GM11168 (cell line): ENCODE measurements around the gene SYNDIG1.
"Not testable (repeated sequence)": the region's sequence is repeated elsewhere in the genome, so short reads cannot be mapped to it uniquely, and the experiment has no call there.

ENCODE experiments used
- in situ Hi-C: fragments of 300-500 bp; cut with MboI; formaldehyde crosslinking; loops from one replicate; pipeline ENCODE4 v1.12.0; 2022; ENCODE audit warnings: low sequenced_read_pairs; ENCODE audit not compliant: unreplicated experiment

The SYNDIG1 gene

DNA sequence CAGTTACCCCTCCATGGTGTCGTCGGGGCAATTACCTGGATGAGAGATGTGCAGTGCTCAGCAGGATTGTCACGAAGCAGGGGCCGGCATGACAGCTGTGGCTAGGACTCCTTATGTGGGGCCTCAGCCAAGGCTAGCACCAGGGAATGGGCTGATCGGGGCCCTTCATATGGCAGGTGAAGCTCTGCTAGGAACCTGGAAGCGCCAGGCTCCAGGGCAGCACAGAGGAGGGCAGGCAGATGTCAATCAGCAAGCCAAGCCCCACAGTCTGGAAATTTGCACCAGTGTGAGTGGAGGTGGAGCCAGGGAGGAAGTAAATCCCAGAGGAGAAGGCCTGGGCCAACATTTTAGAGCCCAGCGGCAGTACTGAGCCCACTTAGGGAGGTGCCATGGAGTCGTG, 21.2 kb downstream of the SYNDIG1 start:
- in situ Hi-C loops = no loop called here

DNA sequence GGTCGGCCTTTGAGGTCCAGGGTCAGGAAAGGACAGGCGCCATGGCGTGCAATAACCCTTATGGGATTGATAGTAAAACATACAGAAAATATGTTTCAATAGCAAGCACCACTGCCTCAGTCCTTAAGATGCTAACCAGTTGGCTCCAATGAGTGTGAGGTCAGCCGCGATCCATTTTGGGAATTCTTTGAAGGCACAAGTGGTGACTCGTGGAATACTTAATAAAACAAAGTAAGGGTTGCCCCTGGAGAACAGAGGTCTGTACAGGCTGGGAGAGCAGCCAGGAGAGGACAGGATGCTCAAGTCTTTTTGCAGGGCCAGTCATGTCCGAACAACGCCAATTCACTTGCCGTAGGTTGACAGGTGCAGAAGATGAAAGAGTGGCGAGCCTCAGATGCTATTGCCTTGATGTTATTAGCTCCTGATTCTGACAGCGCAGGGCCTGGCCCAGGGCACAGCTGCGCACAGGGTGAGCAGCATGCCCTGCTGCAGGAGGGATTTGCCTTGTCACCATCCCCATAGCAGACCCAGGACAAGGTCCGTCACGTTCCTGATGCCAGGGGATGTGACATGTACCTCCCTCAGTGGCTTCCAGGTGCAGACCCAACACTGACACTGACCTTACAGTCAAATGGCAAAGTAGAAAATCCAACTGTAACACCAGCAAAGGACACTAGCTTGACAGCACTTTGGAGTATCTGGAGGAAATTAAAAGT, 21.8 kb downstream of the SYNDIG1 start:
- in situ Hi-C loops = no loop called here

DNA sequence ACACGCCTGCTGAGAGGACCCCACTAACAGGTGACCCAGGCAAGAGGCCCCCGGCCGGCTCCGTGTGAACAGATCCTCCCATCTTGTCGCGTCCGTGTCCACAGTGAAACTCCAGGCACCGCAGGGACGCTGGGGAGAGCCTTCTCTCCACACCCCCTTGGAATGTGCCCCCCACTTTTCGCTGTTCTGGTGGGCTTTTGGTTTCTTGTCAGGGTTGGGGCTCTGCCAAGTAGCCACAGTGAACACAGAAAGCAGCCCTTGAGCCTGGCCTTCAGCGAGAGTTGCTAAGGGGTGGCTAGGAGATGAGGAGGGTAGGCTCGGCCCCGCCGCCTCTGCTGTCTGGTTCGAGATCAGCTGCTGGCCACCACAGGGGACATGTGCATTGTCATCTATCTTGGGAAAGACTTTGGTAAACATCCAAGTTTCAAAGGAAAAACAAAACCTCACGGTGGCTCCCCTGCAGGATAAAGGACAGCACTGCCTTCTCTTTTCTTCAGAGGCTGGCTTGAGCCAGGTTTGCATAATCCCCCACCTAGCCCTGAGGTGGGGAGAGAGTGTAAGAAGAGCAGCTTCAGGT, 22.7 kb downstream of the SYNDIG1 start:
- in situ Hi-C loops = no loop called here

DNA sequence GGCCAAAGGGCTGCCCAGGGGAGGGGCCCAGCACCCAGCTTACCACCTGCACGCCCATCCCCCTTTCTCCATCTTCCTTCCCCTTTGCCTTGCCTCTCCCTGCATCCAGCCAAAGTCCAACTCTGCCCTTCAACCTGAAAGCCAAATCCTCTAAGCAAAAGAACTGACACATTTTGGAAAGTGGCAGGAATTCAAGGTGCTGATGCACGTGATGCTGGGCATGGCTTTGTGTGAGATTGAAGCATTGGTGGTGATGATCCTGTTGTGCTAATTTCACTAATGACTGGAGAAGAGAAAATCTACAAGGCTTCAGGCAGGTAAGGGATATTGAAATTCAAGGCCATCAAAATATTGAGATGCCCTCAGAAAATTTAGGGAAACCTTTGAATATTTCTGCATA, 23.3 kb downstream of the SYNDIG1 start:
- in situ Hi-C loops = no loop called here

DNA sequence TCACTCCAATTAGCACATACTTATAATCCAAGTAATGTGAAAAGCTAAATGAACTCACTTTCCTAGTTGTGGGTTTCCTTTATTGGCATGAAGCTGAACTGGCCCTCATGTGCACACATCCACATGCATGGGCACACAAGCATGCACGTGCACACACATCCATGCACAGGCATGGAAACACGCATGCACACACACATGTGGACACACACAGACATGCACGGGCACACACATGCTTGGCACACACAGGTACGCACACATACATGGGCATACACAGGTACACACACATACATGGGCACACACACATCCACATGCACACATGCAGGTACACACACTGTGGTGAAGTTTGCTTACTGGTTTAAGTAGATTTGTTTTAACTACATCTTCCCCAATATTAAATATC, 23.8 kb downstream of the SYNDIG1 start:
- in situ Hi-C loops = no loop called here

DNA sequence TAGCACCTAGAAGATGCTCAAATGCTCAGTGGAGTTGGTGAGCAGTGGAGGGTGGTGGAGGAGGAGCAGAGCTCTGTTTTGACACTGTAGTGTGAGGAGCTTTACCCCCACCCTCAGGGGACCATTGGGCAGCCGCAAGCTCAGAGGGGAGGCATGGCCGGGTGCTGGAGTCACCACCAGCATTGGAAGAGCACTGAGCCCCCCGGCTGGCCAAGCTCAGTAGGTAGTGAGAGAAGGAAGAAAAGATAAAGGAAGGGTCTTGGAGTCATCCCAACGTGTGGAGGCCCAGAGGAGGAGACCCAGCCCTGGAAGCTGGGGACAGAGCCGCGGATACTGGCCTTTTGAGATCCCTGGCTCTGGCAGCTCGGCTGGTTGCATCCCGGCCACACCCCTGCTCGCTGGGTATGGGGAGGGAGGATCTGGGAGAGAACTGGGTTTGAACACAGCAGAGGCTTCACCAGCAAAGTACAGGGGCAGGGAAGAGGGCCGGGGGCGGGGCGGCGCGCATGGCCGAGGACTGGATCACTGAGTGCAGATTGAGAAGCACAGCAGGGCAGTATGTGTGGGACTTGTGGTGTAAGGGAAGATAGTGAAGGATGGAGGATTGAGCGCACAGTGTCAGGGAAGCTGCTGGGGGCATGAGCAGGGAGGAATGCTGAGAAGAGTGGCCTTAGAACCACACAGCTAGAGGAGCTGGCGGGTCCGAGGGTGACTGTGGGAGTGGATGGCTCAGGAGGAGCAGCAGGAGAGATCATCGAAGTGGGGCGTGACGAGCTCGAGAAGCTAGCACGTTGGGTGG, 24.4 kb downstream of the SYNDIG1 start:
- in situ Hi-C loops = no loop called here

DNA sequence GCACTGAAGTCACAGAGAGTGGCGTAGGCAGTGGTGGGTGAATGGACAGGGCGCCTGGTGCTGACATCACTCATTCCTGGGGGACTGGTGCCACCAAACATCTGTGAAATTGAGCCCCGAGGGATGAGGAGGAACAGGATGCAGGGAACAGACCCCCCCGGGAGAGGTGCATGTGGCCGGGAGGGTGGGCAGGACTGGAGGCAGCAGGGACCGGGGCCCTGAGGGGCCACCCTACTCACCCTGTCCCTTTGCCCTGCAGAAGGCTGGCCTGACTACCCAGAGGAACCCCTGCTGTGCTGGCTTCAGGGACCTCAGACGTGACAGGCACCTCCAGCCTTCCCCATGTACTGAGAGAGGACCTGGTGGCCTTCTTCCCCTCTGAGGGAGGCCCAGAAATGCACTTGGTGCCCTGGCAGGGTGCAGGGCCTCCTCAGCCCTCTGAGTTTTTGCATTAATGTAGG, 25.1 kb downstream of the SYNDIG1 start:
- in situ Hi-C loops = no loop called here

DNA sequence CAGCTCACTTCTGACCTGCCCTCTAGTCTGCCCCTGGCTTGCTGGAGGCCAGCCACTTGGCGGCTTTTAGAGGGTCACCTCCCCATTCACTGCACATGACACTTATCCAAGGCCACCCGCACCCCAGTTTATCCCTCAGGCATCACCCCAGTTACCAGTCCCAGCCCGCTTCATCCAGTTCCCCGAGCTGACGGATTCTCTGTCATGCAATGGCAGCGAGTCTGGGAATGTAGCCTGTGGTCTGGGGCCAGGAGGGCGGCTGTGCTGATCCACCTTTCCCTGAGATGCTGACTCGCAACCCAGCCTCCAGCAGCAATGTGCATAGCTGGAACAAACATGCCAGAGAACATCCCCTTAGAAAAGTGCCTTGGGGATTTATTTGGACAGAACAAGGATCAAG, 25.8 kb downstream of the SYNDIG1 start:
- in situ Hi-C loops = no loop called here

DNA sequence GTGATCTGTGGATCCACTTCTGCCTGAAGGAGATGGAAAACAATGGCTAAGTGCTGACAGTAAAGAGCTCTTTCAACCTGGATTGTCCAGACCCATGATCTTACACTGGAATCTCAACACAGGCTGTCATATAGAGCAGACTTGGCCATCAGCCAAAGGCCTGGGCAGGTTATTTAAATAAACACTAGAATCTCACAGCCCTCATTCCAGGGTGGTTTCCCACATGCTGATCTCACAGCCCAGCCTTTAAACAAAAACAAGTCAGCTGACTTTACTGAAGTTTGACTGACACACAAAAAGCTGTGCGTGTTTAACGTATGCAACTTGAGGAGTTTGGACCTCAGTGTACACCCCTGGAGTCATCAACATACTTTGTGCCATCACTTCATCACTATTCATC, 28.4 kb downstream of the SYNDIG1 start:
- in situ Hi-C loops = no loop called here

DNA sequence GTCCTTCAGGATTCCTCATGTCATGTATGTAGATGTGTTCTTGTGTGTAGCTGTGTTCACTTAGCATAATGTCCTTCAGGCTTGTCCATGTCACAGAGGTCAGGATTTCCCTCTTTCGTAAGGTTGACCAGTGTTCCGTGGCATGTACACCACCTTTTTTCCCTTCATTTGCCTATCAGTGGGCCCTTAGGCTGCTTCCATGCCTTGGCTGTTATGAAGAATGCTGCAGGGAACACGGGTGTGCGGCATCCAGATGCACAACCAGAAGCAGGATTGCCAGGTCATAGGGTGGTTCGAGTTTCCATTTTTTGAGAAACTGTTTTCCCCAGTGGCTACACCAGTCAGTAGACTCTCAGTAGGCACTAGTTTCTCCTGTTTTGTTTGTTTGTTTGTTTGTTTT, 29.2 kb downstream of the SYNDIG1 start:
- in situ Hi-C loops = no loop called here

DNA sequence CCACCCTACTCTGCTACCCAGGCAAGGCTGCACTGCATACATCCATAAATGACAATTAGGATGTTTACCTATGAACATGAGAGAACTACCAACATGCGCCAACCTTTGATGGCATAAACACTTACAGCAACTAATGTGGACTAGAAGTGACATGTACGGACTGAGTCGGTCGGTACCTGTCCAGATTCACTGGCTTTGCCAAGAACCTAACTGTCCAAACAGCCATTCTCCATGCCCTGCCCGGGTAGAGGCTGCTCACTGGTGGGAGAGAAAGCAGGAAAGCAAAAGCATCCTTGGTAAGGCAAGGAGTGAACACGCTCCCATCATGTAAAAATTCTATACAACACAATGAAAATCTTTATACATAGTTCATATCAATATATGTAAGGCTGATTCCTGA, 30.0 kb downstream of the SYNDIG1 start:
- in situ Hi-C loops = no loop called here

DNA sequence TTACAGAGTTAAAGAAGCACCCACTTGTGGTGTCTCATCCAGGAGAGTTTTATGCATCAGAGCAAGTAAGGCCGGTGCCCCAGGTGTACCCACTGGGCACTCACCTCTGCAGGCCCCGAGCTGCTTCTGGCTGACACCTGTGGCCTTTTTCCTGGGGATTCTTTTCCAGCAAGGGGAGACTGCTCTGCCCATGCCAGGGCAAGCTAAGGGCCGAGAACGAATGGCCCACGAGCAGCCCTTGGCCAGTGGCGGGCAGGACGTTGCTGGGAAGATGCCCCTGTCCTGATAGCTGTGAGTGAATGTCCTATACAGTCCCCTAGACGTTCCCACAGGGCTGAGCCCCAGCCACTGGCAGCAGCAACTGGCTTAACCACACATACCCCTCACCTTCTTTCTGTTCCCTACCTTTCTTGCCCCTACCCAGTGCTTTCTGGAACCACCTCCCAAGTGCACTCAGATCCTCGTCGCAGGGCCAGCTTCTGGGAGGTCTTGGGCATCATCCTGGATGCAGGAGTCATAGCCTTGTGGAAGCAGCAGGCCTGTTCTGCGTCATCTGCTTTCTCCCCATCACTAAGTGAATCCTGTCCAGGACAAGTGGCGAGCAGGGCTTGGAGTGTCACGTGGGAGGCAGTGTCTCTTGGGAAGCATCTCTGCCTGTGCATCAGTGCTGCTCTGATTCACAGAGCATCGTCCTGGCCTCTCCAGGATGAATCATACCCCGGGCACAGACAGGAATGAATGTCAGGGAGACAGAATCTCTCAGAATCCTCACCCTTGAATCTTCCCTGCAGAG, 32.5 kb downstream of the SYNDIG1 start:
- in situ Hi-C loops = no loop called here

DNA sequence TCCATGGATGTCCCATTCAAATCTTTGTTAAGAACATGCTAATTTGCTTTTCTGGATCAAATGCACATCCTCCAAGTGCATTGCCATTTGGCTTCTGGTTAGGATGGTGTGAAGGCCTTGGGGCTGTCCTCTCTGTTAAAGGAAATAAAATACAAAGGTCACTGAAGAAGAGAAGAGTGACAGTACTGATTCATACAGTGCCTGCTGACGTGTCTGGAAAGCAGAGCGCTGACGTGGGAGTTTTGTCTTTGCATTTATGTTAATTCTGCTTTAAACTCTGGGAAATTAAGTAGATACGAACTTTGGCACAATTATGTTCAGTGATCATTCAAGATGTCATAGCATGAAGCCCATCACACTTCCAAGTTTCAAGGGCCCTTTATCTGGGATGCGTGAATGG, 33.2 kb downstream of the SYNDIG1 start:
- in situ Hi-C loops = no loop called here

DNA sequence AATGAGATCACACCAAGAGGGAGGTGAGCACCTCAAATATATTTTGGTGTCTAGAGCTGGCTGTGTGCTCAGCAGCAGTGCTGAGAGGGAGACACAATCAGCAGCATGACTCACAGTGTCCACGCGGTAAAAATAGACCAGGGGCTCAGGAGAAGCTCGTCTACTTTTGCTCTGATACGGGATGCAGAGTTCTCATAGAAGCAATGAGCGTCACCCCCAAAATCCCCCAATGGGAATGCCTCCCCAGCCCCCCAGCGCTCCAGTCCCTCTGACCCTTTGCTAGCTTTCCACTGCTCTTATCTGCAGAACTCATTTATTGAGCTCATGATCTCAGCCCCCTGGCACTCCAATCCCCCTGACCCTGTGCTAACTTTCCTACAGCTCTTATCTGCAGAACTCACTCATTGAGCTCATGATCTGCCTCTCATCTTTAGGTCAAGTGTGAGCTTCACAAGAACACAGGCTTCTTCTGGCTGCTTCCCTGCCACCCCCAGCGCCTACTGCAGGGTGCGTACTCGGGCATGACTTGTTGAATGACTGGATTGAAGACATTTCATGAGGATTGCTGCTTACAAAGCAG, 34.0 kb downstream of the SYNDIG1 start:
- in situ Hi-C loops = no loop called here

DNA sequence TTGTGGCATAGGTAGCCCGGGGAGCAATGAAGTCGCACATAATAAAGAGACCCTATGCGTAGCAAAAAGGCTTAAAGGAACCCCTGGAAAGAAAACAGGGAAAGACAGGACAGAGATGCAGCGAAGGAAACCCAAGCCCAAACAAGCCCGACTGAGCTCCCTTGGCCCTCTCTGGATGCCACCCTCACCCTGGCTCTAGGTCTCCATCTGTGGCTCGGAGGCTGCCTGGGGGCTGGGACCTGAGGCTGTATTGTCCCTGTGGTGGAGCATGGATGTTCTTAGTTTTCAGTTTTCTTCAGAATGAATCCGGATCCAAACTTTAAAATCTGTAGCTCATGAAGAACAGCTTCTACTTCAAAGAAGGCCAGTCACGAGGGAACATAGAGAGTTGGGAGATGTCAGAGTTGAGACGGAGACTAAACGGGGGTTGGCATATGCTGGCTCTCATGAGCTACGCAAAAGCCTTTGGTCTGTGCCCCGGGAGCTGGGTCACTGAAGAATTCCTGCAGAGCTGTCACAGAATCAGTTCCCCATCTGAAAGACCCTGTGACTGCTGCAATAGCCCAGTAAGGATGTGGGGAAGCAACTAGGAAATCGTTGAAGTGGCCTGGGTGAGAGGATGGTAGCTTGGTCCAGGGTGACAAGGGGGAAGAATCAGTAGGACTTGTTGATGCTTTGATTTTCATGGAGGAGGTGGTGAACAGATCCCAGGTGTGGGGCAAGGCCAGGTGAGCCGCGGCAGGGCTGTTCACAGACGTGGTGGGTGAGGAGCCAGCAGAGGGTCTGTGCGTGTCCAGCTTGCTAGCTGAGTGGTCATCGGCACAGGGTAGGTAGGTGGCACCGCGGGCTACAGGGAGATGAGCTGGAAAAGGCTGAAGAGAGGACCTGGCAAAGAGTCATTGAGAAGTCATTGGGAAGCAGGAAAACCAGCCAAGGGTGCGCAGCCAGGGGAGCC, 35.2 kb downstream of the SYNDIG1 start:
- in situ Hi-C loops = no loop called here

DNA sequence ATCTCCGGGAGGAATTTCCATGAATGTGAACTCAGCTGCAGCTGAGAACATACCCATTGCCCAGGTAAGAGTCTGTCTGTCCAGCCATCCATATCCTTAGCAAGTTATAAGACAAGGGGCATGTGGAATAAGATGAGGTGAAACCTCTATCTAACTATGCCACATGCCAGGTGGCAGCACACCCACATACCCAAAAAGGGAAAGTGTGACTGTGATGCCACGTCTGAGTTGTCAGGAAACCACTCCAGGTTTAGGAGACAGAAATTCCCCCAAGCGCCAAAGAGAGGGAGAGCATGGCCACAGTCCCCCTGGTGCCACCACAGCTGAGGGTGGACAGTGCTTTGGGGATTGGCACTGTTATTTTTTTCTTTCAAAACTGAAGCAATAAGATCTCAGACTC, 36.7 kb downstream of the SYNDIG1 start:
- in situ Hi-C loops = no loop called here

DNA sequence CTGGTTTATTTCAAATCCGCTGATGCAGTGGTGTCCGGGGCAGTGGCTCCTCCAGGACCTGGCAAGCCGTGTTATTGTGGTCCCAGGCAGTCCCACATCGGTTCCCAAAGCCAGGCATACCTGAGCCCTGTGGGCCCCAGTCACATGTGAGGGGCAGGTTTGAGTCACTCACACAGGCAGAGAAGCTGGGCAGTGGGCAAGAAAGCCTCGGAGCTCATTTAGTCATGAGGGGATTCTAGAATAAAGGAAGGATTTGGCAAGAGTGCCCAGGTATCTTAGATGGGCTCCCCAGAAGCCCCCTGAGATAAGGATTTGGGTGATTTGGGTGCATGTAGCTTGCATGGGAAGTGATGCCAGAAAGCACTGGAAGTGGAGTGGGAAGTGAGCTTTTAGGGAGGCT, 37.3 kb downstream of the SYNDIG1 start:
- in situ Hi-C loops = no loop called here

DNA sequence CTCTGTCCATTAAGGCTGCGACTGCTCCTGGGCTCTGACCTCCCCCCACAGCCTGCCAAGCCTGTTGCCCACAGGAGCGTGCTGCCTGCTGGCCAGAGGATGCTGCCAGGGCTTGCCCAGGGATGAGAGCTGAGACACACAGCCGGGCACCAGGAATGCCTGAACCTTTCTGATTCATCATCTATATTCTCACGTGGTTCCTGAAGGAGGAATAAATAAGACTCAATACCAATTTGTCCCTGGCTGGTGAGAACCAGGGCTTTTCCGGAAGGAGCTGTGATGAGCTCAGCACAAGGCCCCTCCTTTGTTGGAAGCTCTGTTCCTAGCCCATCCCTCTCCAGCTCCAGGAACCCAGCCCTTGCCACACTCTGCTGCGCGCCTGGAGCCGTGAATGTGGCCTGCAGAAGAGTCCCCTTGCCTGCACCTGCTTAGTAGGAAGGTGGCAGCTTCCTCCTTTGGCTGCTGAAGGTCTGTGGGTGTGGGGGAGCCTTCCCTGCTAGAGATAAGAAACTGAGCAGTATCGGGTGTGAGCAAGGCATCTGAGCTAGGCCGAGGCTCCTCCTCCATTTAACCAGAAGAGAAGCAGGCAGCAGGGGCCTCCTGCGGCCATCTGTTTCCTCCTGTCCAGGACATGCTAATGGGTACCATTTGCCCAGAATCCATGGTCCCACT, 37.9 kb downstream of the SYNDIG1 start:
- in situ Hi-C loops = no loop called here

DNA sequence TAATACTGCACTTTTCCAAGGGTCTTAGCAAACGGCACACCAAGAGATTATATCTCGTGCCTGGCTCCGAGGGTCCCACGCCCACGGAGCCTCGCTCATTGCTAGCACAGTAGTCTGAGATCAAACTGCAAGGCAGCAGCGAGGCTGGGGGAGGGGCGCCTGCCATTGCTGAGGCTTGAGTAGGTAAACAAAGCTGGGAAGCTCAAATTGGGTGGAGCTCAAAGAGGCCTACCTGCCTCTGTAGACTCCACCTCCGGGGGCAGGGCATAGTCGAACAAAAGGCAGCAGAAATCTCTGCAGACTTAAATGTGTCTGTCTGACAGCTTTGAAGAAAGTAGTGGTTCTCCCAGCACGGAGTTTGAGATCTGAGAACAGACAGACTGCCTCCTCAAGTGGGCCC, 43.0 kb downstream of the SYNDIG1 start:
- in situ Hi-C loops = not testable (repeated sequence)
